T-helper 17 cell (primary cell): ENCODE measurements around the gene CCDC138. TPM values are rescaled to one million over a fixed set of nuclear protein-coding genes. Genes with fewer than 3 reads are reported as not detected.

Experiments used
- total RNA-seq, 4 donors: library from RNA in 2 of 4; stranded (reverse) in 2 of 4; gene quantifications; one replicate each; pipeline ENCODE4 v1.2.3 and lab custom pipeline; 2022 to 2026

The CCDC138 gene
- total RNA-seq, 2 donors from 2014 or later, result 2.2 to 4.1 TPM

Other genes with a start within 250 kb of the CCDC138 start
- 100 to 1,000 TPM; 137 to 140 TPM for gene RANBP2, start 67.3 kb upstream of the CCDC138 start, total RNA-seq
- gene EDAR, start 202.4 kb downstream of the CCDC138 start, total RNA-seq, result 1 to 10 TPM in 1 of 2 donors, under 1 TPM in 1; 0.37 to 1.3 TPM